Neural progenitor cell (in vitro differentiated cells): ENCODE measurements around the gene TRMT44. TPM values are rescaled to one million over a fixed set of nuclear protein-coding genes. Genes with fewer than 3 reads are reported as not detected.
A peak's percentile ranks its signal among the peaks of the same experiment; 100 is the strongest.

Experiments
- DNase-seq: peaks from one replicate; pipeline ENCODE4 v3.0.0-alpha.2; 2016; ENCODE audit warnings: low spot score
- H2AFZ ChIP-seq: fragments of 200-600 bp; sonication (generic); replicated peaks from 2 replicates; pipeline ENCODE4 v1.6.1; 2016; ENCODE audit warnings: antibody characterized with exemption
- H3F3A ChIP-seq: fragments of 200-600 bp; sonication (generic); 2 replicates; pipeline ENCODE4 v1.6.1; 2016; ENCODE audit warnings: antibody characterized with exemption, low read depth
- H3K27ac ChIP-seq: fragments of 200-600 bp; sonication (generic); 2 replicates; pipeline ENCODE4 v1.5.1; 2016; ENCODE audit warnings: mild to moderate bottlenecking
- H3K27me3 ChIP-seq: fragments of 200-600 bp; sonication (generic); 2 replicates; pipeline ENCODE4 v1.6.1; 2016; ENCODE audit warnings: mild to moderate bottlenecking, moderate library complexity
- H3K36me3 ChIP-seq: fragments of 200-600 bp; sonication (generic); 2 replicates; pipeline ENCODE4 v1.5.1; 2016
- H3K4me1 ChIP-seq: fragments of 200-600 bp; sonication (generic); 2 replicates; pipeline ENCODE4 v1.6.1; 2016; ENCODE audit warnings: mixed run types
- H3K4me2 ChIP-seq: fragments of 200-600 bp; sonication (generic); 2 replicates; pipeline ENCODE4 v1.6.1; 2016
- H3K4me3 ChIP-seq: fragments of 200-600 bp; sonication (generic); 2 replicates; pipeline ENCODE4 v1.5.1; 2016
- H3K79me2 ChIP-seq: fragments of 200-600 bp; sonication (generic); 2 replicates; pipeline ENCODE4 v1.6.1; 2016; ENCODE audit warnings: low read depth
- H3K9ac ChIP-seq: fragments of 200-600 bp; sonication (generic); 2 replicates; pipeline ENCODE4 v1.6.1; 2016
- H3K9me3 ChIP-seq: fragments of 200-600 bp; sonication (generic); 2 replicates; pipeline ENCODE4 v1.5.1; 2016; ENCODE audit warnings: low read depth
- H4K20me1 ChIP-seq: fragments of 200-600 bp; sonication (generic); 2 replicates; pipeline ENCODE4 v1.6.1; 2016; ENCODE audit warnings: low read depth
- H3K27ac Mint-ChIP-seq: 3 replicates; pipeline ENCODE4 v1.8.0; 2021; ENCODE audit warnings: mixed read lengths
- H3K27me3 Mint-ChIP-seq: 2 replicates; pipeline ENCODE4 v1.8.0; 2022; ENCODE audit warnings: low read depth, mild to moderate bottlenecking, inconsistent platforms, moderate library complexity, mixed read lengths; ENCODE audit not compliant: insufficient read depth
- H3K36me3 Mint-ChIP-seq: 3 replicates; pipeline ENCODE4 v1.8.0; 2021; ENCODE audit warnings: mixed read lengths
- H3K4me1 Mint-ChIP-seq: 3 replicates; pipeline ENCODE4 v1.8.0; 2021; ENCODE audit warnings: mixed read lengths
- H3K4me3 Mint-ChIP-seq: 3 replicates; pipeline ENCODE4 v1.8.0; 2021; ENCODE audit warnings: mild to moderate bottlenecking, moderate library complexity, mixed read lengths
- H3K9me3 Mint-ChIP-seq: 3 replicates; pipeline ENCODE4 v1.8.0; 2020; ENCODE audit warnings: mixed read lengths
- EZH2 ChIP-seq: fragments of 200-600 bp; sonication (generic); IDR thresholded peaks from 2 replicates; pipeline ENCODE4 v1.6.1; 2017; ENCODE audit warnings: antibody characterized with exemption, mild to moderate bottlenecking, moderate library complexity
- EZH2phosphoT487 ChIP-seq: fragments of 200-600 bp; sonication (generic); IDR thresholded peaks from 2 replicates; pipeline ENCODE4 v1.6.1; 2017; ENCODE audit warnings: antibody characterized with exemption
- total RNA-seq: library from RNA; depleted of rRNA; stranded (reverse); fragments of >200 nt; gene quantifications from 2 replicates; pipeline ENCODE4 v1.2.3, GENCODE V29; 2015; ENCODE audit warnings: low replicate concordance
- TF ChIP-seq, protein P1 (sequence below): fragments of 200-600 bp; sonication (generic); IDR thresholded peaks from 2 replicates; pipeline ENCODE4 v1.5.1; 2017; ENCODE audit warnings: antibody characterized with exemption, mild to moderate bottlenecking

Gene TRMT44
- total RNA-seq, 1 donor from 2014 or later: 19.9 TPM

DNA sequence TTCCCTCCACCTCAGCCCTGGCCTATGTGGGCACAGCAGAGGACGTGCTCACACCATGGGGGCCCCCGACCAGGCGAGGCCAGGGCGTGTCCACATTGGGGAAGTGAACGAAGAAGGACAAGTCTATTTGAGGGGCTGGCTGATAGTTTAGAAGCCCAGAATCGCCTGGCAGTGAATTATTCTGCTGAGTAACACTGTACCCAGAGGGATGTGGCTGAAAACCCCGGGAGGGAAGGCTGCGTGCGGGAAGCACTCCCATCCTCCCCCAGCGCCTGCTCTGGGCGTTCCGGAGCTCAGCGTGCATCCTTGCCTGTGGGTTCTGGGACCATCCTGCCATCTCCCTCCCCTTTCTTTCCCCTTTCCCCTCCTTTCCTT lies 66.6 kb downstream of the TRMT44 start:
- no peaks in the 10 kb centered on the region for H3K79me2 ChIP-seq
- H2AFZ ChIP-seq: no peak overlapping the region
- no peak for DNase-seq
- H3K36me3 ChIP-seq: no peaks in the 10 kb centered on the region
- H4K20me1 ChIP-seq: no peaks in the 10 kb centered on the region
- H3K4me1 ChIP-seq: peaks cover 21% of the 10 kb centered on the region
- H3K4me3 ChIP-seq: no peak overlapping the region
- Mint-ChIP-seq H3K27ac (no peak overlapping the region), H3K27me3 (peaks cover 7% of the 10 kb centered on the region), H3K4me1 (peaks cover 26% of the 10 kb centered on the region), H3K36me3 (no peaks in the 10 kb centered on the region), H3K4me3 (no peak overlapping the region), H3K9me3 (no peaks in the 10 kb centered on the region)
- peaks cover 6% of the 10 kb centered on the region for H3F3A ChIP-seq
- TF ChIP-seq, protein P1, sequence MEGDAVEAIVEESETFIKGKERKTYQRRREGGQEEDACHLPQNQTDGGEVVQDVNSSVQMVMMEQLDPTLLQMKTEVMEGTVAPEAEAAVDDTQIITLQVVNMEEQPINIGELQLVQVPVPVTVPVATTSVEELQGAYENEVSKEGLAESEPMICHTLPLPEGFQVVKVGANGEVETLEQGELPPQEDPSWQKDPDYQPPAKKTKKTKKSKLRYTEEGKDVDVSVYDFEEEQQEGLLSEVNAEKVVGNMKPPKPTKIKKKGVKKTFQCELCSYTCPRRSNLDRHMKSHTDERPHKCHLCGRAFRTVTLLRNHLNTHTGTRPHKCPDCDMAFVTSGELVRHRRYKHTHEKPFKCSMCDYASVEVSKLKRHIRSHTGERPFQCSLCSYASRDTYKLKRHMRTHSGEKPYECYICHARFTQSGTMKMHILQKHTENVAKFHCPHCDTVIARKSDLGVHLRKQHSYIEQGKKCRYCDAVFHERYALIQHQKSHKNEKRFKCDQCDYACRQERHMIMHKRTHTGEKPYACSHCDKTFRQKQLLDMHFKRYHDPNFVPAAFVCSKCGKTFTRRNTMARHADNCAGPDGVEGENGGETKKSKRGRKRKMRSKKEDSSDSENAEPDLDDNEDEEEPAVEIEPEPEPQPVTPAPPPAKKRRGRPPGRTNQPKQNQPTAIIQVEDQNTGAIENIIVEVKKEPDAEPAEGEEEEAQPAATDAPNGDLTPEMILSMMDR: no peak
- TF ChIP-seq EZH2phosphoT487 (no peak), EZH2 (no peak)
- H3K27me3 ChIP-seq: no peaks in the 10 kb centered on the region
- H3K9ac ChIP-seq: no peak overlapping the region
- H3K27ac ChIP-seq: no peak overlapping the region
- H3K4me2 ChIP-seq: no peak overlapping the region
- no peaks in the 10 kb centered on the region for H3K9me3 ChIP-seq

DNA sequence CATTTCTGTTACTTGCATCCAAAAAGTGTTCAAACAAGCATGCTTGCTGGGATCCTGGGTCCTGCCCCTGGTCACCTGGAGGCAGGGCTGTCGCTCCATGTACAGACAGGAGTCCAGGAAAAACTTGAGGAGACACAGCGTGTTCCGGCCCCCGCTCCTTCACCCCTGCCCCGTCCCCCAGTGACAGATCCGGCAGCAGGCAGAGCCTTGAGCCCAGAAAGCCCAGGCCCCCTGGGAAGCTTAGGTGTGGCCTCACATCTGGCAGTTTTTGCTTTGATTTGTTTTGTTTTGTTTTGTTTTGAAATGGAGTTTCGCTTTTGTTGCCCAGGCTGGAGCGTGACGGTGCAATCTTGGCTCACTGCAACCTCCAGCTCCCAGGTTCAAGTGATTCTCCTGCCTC lies 67.0 kb downstream of the TRMT44 start:
- H3F3A ChIP-seq: peaks cover 6% of the 10 kb centered on the region
- Mint-ChIP-seq H3K27ac (peak overlapping the region; percentile 72), H3K9me3 (peaks cover 2% of the 10 kb centered on the region), H3K4me1 (peaks cover 24% of the 10 kb centered on the region), H3K4me3 (no peak overlapping the region), H3K27me3 (peaks cover 7% of the 10 kb centered on the region), H3K36me3 (no peaks in the 10 kb centered on the region)
- H3K36me3 ChIP-seq: no peaks in the 10 kb centered on the region
- no peaks in the 10 kb centered on the region for H3K27me3 ChIP-seq
- H3K79me2 ChIP-seq: no peaks in the 10 kb centered on the region
- peaks cover 21% of the 10 kb centered on the region for H3K4me1 ChIP-seq
- DNase-seq: no peak
- no peak overlapping the region for H3K27ac ChIP-seq
- no peak overlapping the region for H3K9ac ChIP-seq
- no peaks in the 10 kb centered on the region for H3K9me3 ChIP-seq
- H2AFZ ChIP-seq: no peak overlapping the region
- TF ChIP-seq, protein P1: no peak
- no peak for TF ChIP-seq EZH2
- no peak for TF ChIP-seq EZH2phosphoT487
- no peaks in the 10 kb centered on the region for H4K20me1 ChIP-seq
- no peak overlapping the region for H3K4me2 ChIP-seq
- no peak overlapping the region for H3K4me3 ChIP-seq

DNA sequence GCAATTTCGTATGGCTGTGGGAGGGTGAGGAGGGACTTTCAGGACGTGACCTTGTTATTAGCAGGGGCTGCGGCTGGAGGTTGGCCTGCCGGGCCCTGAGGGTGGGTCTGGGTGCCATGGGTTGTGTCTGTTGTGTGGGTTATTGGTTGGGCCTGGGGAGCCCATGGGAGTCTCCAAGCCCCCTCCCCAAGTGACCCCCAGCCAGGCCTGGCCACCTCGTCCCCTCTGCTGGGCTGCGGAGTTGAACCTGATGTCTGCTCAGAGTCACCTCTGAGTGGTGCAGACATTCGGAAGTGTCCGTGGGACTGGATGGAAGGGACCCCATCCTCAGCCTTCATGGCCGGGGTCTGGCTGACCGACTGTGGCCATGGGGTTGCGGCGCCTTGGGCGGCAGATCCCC lies 67.7 kb downstream of the TRMT44 start:
- H3K27me3 ChIP-seq: no peaks in the 10 kb centered on the region
- H3F3A ChIP-seq: peaks cover 6% of the 10 kb centered on the region
- no peaks in the 10 kb centered on the region for H3K79me2 ChIP-seq
- Mint-ChIP-seq H3K27ac (no peak overlapping the region), H3K4me1 (peaks cover 23% of the 10 kb centered on the region), H3K36me3 (no peaks in the 10 kb centered on the region), H3K4me3 (no peak overlapping the region), H3K27me3 (peaks cover 9% of the 10 kb centered on the region), H3K9me3 (peaks cover 8% of the 10 kb centered on the region)
- H3K9me3 ChIP-seq: no peaks in the 10 kb centered on the region
- H4K20me1 ChIP-seq: no peaks in the 10 kb centered on the region
- H3K4me1 ChIP-seq: peaks cover 21% of the 10 kb centered on the region
- no peak overlapping the region for H3K4me3 ChIP-seq
- DNase-seq: no peak
- H2AFZ ChIP-seq: no peak overlapping the region
- no peak overlapping the region for H3K4me2 ChIP-seq
- H3K27ac ChIP-seq: no peak overlapping the region
- no peaks in the 10 kb centered on the region for H3K36me3 ChIP-seq
- TF ChIP-seq EZH2: no peak
- no peak for TF ChIP-seq EZH2phosphoT487
- TF ChIP-seq, protein P1: no peak
- no peak overlapping the region for H3K9ac ChIP-seq
